GM12878 (cell line): Measurements from ENCODE around the gene LETMD1. TPM values are rescaled to one million over a fixed set of nuclear protein-coding genes. Genes with fewer than 3 reads are reported as not detected.

Source experiments
- ATAC-seq: fragments of 200-7000 bp; cut with Tn5 transposase; 3 replicates; pipeline ENCODE4 v1.9.1; 2020; ENCODE audit warnings: mild to moderate bottlenecking, moderate library complexity
- BruUV-seq: library from RNA; stranded (reverse); fragments of 400-500 nt; replicated peaks from 2 replicates; lab custom pipeline; 2021; lab: Mats Ljungman, UMichigan
- CTCF ChIA-PET: fragments of 300-600 bp; sonication (Branson Sonifier 250); formaldehyde crosslinking; extraction: SDS; loops from one replicate; lab custom pipeline; 2021; ENCODE audit warnings: inconsistent platforms; lab: Yijun Ruan, JAX
- POLR2A ChIA-PET: fragments of 350-600 bp; formaldehyde crosslinking; extraction: SDS; loops from one replicate; lab custom pipeline; 2021; ENCODE audit warnings: inconsistent platforms; lab: Charles Lee
- RAD21 ChIA-PET: fragments of 300-600 bp; sonication (Branson Sonifier 250); formaldehyde crosslinking; loops from one replicate; lab custom pipeline; 2023; ENCODE audit warnings: antibody characterized with exemption; ENCODE audit not compliant: unreplicated experiment; lab: Charles Lee
- SMC1A ChIA-PET: fragments of 300-600 bp; sonication (Branson Sonifier 250); formaldehyde crosslinking; loops from one replicate; lab custom pipeline; 2023; ENCODE audit not compliant: unreplicated experiment, uncharacterized antibody; lab: Charles Lee
- DNase-seq: peaks from one replicate; pipeline ENCODE4 v3.0.0-alpha.2; 2011; ENCODE audit warnings: low read depth, low spot score
- FAIRE-seq: peaks from 3 replicates; lab custom pipeline; 2011; peaks lifted over from hg19 to GRCh38; lab: Jason Lieb, UNC
- H2AFZ ChIP-seq: 2 replicates; pipeline ENCODE4 v1.6.0; 2011; ENCODE audit warnings: low read depth, low read length, control low read depth; ENCODE audit not compliant: control insufficient read depth
- H3K27ac ChIP-seq: 2 replicates; pipeline ENCODE4 v1.5.1; 2011; ENCODE audit warnings: control low read depth; ENCODE audit not compliant: control insufficient read depth, insufficient read depth
- H3K27me3 ChIP-seq, 2 experiments: replicated peaks in 1 of 2; 2 replicates each; pipeline versions ENCODE4 v1.6.0 to v1.6.1; 2011; ENCODE audit warnings: low read length in 1 of 2; ENCODE audit not compliant: control insufficient read depth in 2 of 2, insufficient read depth in 2 of 2
- H3K36me3 ChIP-seq, 2 experiments: 2 replicates each; pipeline ENCODE4 v1.5.1; 2011; ENCODE audit warnings: low read length in 1 of 2; ENCODE audit not compliant: control insufficient read depth in 2 of 2, insufficient read depth in 2 of 2
- H3K4me1 ChIP-seq: 2 replicates; pipeline ENCODE4 v1.6.1; 2011; ENCODE audit warnings: mild to moderate bottlenecking, low read length, moderate library complexity, mixed read lengths; ENCODE audit not compliant: control insufficient read depth, insufficient read depth
- H3K4me2 ChIP-seq: 2 replicates; pipeline ENCODE4 v1.6.0; 2011; ENCODE audit warnings: control low read depth; ENCODE audit not compliant: control insufficient read depth, insufficient read depth
- H3K4me3 ChIP-seq: fragments of 200-600 bp; sonication (generic); 2 replicates; pipeline ENCODE4 v1.5.1; 2016
- H3K79me2 ChIP-seq: 2 replicates; pipeline ENCODE4 v1.6.0; 2011; ENCODE audit warnings: low read length; ENCODE audit not compliant: control insufficient read depth, insufficient read depth
- H3K9ac ChIP-seq: 2 replicates; pipeline ENCODE4 v1.8.0; 2011; ENCODE audit warnings: low read length, control low read depth, mixed read lengths; ENCODE audit not compliant: control insufficient read depth, insufficient read depth
- H3K9me3 ChIP-seq: replicated peaks from 3 replicates; pipeline ENCODE4 v1.5.1; 2011; ENCODE audit warnings: mild to moderate bottlenecking, low read length; ENCODE audit not compliant: control insufficient read depth, insufficient read depth
- H4K20me1 ChIP-seq: 2 replicates; pipeline ENCODE4 v1.6.0; 2011; ENCODE audit not compliant: control insufficient read depth, insufficient read depth
- CHD1 ChIP-seq: IDR thresholded peaks from 2 replicates; pipeline ENCODE4 v1.6.1; 2012; ENCODE audit warnings: low read depth, low read length, improper control_type of control experiment
- E2F4 ChIP-seq: IDR thresholded peaks from 2 replicates; pipeline ENCODE4 v1.6.1; 2012; ENCODE audit warnings: low read depth, low read length, improper control_type of control experiment
- EGR1 ChIP-seq, 2 experiments: IDR thresholded peaks; 1 replicate in 1 of 2; 2 replicates in 1 of 2; pipeline ENCODE4 v1.6.1; 2011 to 2012; ENCODE audit warnings: low read depth in 2 of 2, low read length in 2 of 2, borderline replicate concordance in 1 of 2, mild to moderate bottlenecking in 1 of 2, moderate library complexity in 1 of 2
- FOXK2 ChIP-seq: fragments of 450-650 bp; IDR thresholded peaks from 2 replicates; pipeline ENCODE4 v1.6.1; 2017; ENCODE audit warnings: mild to moderate bottlenecking, moderate library complexity
- IKZF1 ChIP-seq: fragments of 450-650 bp; conservative IDR thresholded peaks from 2 replicates; pipeline ENCODE4 v1.6.1; 2017; ENCODE audit warnings: antibody characterized with exemption, mild to moderate bottlenecking
- JUND ChIP-seq: IDR thresholded peaks from 2 replicates; pipeline ENCODE4 v1.6.1; 2012; ENCODE audit warnings: low read depth, mild to moderate bottlenecking, low read length, improper control_type of control experiment, moderate library complexity
- MXI1 ChIP-seq: fragments of 150-350 bp; IDR thresholded peaks from 2 replicates; pipeline ENCODE4 v1.6.1; 2011; ENCODE audit warnings: low read depth, mild to moderate bottlenecking, inconsistent platforms, low read length, improper control_type of control experiment
- POU2F2 ChIP-seq: IDR thresholded peaks from 3 replicates; pipeline ENCODE4 v1.6.1; 2011; ENCODE audit warnings: low read depth, mild to moderate bottlenecking, low read length, borderline replicate concordance
- STAT1 ChIP-seq: fragments of 450-650 bp; conservative IDR thresholded peaks from 2 replicates; pipeline ENCODE4 v1.6.1; 2014; ENCODE audit warnings: antibody characterized with exemption, mild to moderate bottlenecking
- TCF3 ChIP-seq: IDR thresholded peaks from 2 replicates; pipeline ENCODE4 v1.6.1; 2012; ENCODE audit warnings: low read depth, mild to moderate bottlenecking, low read length, borderline replicate concordance; ENCODE audit not compliant: insufficient read depth
- YY1 ChIP-seq: IDR thresholded peaks from 2 replicates; pipeline ENCODE4 v1.6.1; 2011; ENCODE audit warnings: low read depth, mild to moderate bottlenecking, low read length
- ZBTB4 ChIP-seq: fragments of 450-650 bp; formaldehyde crosslinking; IDR thresholded peaks from 2 replicates; pipeline ENCODE4 v1.4.0; 2022; ENCODE audit warnings: mild to moderate bottlenecking, moderate library complexity
- WGBS: methylation state at CpG from one replicate; pipeline ENCODE4 v1.1.6; 2016; ENCODE audit warnings: low lambda C conversion rate; ENCODE audit not compliant: insufficient replicate concordance, insufficient coverage; ENCODE audit errors: missing lambda C conversion rate; 5-methylcytosine and 5-hydroxymethylcytosine counted together
- in situ Hi-C: fragments of 300-500 bp; cut with MboI; formaldehyde crosslinking; loops from 9 replicates; pipeline ENCODE4 v1.14.3; 2018; ENCODE audit warnings: mixed read lengths
- intact Hi-C: fragments of 100-400 bp; cut with micrococcal nuclease; formaldehyde crosslinking; loops from one replicate; pipeline ENCODE4 v1.14.2; 2022; ENCODE audit not compliant: unreplicated experiment
- polyA plus RNA-seq, 11 experiments: library from polyadenylated mRNA; depleted of rRNA in 4 of 11; unstranded in 6 of 11; stranded (reverse) in 5 of 11; fragments of >200 nt; fragmentation: Nextera tagmentation in 4 of 11; fragmentation: Illumina TruSeq in 1 of 11; extraction: Ambion mirVana in 4 of 11; extraction: Trizol in 1 of 11; gene quantifications; 1 replicate in 1 of 11; 2 replicates in 10 of 11; pipeline versions ENCODE4 v1.2.1 to v1.2.3, GENCODE V29; 2011 to 2016; ENCODE audit warnings: inconsistent platforms in 2 of 11, missing spikeins in 2 of 11, low read depth in 1 of 11
- total RNA-seq, 4 experiments: library from RNA; depleted of rRNA in 3 of 4; stranded (reverse); fragments of >200 nt in 3 of 4; fragmentation: Illumina TruSeq in 1 of 4; extraction: Trizol in 1 of 4; gene quantifications; 2 replicates each; pipeline versions ENCODE4 v1.2.1 to v1.2.3, GENCODE V29; 2013 to 2021
- TF ChIP-seq, protein P1 (sequence below): fragments of 450-650 bp; formaldehyde crosslinking; IDR thresholded peaks from 2 replicates; pipeline ENCODE4 v1.4.0; 2020; ENCODE audit warnings: mild to moderate bottlenecking, moderate library complexity

The LETMD1 gene
- total and polyA plus RNA-seq, 10 of the 15 experiments (the other 5 are each of a cell fraction or from before 2014, with no cell fraction given), result 30.3 to 116 (median 51.5) TPM

DNA sequence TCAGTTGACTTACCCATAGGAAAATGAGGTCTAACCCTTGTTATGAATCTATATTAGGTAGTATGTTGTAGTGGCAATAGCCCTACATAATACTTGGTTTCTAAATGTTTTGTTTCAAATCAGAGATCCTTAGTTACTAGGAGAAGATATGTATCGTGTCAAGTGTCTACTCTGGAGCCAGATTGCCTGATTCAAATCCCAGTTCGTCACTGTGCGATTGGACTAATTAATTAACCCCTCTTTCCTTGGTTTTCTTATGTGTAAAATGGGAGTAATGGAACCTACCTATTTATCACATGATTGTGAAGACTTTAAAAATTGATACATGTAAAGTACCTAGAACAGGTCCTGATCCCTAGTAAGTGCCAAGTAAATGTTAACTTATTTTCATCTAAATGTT is 1.4 kb downstream of the LETMD1 start:
- Histone ChIP-seq H3K4me2 (peak overlapping the region; percentile 88), H3K9me3 (no peaks in the 10 kb centered on the region), H3K27me3 (no peaks in the 10 kb centered on the region), H2AFZ (no peak overlapping the region), H3K36me3 (peaks cover 0 to 6% of the 10 kb centered on the region in 2 experiments; a peak in 2 of 4 replicates), H4K20me1 (no peaks in the 10 kb centered on the region), H3K4me1 (peaks cover 6% of the 10 kb centered on the region), H3K4me3 (peak overlapping the region; percentile 94), H3K27ac (peak overlapping the region; percentile 96), H3K9ac (peak overlapping the region; percentile 99), H3K79me2 (peaks cover 25% of the 10 kb centered on the region)
- intact Hi-C loops, result loop anchor here (2.0 to 5.0 kb wide), 3 partner anchors 33 to 203 kb away; partner anchors contain the start of genes CSRNP2 and DAZAP2
- no peak for TF ChIP-seq ZBTB4 (CRISPR knock-in tag)
- TF ChIP-seq FOXK2, result no peak
- TF ChIP-seq, protein P1, sequence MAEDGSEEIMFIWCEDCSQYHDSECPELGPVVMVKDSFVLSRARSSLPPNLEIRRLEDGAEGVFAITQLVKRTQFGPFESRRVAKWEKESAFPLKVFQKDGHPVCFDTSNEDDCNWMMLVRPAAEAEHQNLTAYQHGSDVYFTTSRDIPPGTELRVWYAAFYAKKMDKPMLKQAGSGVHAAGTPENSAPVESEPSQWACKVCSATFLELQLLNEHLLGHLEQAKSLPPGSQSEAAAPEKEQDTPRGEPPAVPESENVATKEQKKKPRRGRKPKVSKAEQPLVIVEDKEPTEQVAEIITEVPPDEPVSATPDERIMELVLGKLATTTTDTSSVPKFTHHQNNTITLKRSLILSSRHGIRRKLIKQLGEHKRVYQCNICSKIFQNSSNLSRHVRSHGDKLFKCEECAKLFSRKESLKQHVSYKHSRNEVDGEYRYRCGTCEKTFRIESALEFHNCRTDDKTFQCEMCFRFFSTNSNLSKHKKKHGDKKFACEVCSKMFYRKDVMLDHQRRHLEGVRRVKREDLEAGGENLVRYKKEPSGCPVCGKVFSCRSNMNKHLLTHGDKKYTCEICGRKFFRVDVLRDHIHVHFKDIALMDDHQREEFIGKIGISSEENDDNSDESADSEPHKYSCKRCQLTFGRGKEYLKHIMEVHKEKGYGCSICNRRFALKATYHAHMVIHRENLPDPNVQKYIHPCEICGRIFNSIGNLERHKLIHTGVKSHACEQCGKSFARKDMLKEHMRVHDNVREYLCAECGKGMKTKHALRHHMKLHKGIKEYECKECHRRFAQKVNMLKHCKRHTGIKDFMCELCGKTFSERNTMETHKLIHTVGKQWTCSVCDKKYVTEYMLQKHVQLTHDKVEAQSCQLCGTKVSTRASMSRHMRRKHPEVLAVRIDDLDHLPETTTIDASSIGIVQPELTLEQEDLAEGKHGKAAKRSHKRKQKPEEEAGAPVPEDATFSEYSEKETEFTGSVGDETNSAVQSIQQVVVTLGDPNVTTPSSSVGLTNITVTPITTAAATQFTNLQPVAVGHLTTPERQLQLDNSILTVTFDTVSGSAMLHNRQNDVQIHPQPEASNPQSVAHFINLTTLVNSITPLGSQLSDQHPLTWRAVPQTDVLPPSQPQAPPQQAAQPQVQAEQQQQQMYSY (CRISPR knock-in tag), result no peak
- no peak for TF ChIP-seq CHD1
- TF ChIP-seq IKZF1, result no peak
- TF ChIP-seq EGR1 (IDR thresholded peaks at IDR 0.05; ENCODE audit: borderline replicate concordance in 1 of 2, low read depth in 2 of 2, low read length in 2 of 2), result no peak
- TF ChIP-seq MXI1, result no peak
- TF ChIP-seq POU2F2, result no peak
- TF ChIP-seq JUND, result no peak
- TF ChIP-seq E2F4, result no peak
- no peak for TF ChIP-seq YY1
- no peak for TF ChIP-seq STAT1
- no peak for TF ChIP-seq TCF3
- in situ Hi-C loops, result loop anchor here (5.0 kb wide), 1 partner anchor 293 kb away; no protein-coding TSS in a partner anchor
- no peak for FAIRE-seq
- RAD21 ChIA-PET, result interaction anchor here (0.8 to 4.2 kb wide), 5 partner anchors 28 to 292 kb away, joined by 3 to 26 read pairs (median 4); no protein-coding TSS in a partner anchor
- DNase-seq, result no peak
- POLR2A ChIA-PET, result interaction anchor here (1.1 to 1.5 kb wide), 3 partner anchors 166 to 292 kb away, joined by 3 to 6 read pairs (median 4); partner anchors contain the start of gene POU6F1
- SMC1A ChIA-PET, result interaction anchor here (0.9 to 1.5 kb wide), 6 partner anchors 11 to 224 kb away, joined by 3 to 6 read pairs (median 4); partner anchors contain the start of gene CSRNP2
- no peak for ATAC-seq
- BruUV-seq, result no TSS peak
- CTCF ChIA-PET, result interaction anchor here (1.0 to 6.1 kb wide), 4 partner anchors 28 to 292 kb away, joined by 3 to 61 read pairs (median 8); partner anchors contain the start of gene POU6F1
- 65% methylated on average over 3 of the region's 3 CpGs for WGBS
